ENCODE measurements around the gene TEX22. TPM values are rescaled to one million over a fixed set of nuclear protein-coding genes. Genes with fewer than 3 reads are reported as not detected.

TEX22 gene
- total and polyA plus RNA-seq, 2 donors, result 0.85 to 1.2 TPM

DNA sequence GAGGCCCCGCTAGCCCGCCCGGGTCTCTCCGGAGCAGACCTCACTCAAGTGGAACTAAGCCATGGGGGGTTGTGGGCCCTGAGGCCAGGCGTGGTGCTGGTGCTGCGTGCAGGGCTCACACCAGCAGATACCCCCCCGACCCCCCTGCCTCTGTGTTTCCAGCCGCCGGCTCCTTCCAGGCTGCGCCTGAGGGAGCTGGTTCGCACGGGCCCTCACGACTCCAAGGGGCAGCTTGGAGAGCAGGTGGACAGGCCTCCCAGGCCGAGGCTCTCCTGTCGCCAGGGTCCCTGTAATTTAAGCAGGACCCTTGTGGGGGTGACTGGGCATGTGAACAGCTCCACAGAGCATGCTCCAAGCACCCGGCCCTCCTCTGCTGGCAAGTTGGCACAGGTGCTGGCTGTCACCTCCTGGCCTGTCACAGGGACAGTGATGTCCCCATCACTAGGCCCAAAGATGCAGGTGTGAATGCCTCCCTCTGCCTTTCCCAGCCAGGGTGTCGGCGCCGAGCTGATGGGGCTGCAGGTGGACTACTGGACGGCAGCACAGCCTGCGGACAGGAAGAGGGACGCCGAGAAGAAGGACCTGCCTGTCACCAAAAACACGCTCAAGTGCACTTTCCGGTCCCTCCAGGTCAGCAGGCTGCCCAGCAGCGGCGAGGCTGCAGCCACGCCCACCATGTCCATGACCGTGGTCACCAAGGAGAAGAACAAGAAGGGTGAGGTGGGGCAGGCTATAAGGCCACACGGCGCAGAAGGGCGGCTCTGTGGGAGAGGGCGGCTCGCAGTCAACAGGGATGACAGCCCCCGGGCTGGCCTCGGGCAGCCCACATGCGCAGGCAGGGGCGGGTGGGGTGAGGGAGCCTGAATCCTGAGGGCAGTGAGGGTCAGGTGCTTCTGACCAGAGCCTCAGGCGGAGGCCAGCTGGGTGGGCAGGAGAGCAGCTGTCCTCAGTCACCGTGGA is 5.9 kb upstream of the TEX22 start:
- DNase-seq (ENCODE audit: low read depth in 6 of 9, low spot score in 9 of 9), result no peak
- H3K36me3 ChIP-seq (ENCODE audit: control insufficient read depth in 2 of 2, insufficient read depth in 2 of 2, low read length in 1 of 2), result peaks cover 2 to 3% of the 10 kb centered on the region in 2 donors
- 98% methylated on average over 40 of the region's 40 CpGs for WGBS

DNA sequence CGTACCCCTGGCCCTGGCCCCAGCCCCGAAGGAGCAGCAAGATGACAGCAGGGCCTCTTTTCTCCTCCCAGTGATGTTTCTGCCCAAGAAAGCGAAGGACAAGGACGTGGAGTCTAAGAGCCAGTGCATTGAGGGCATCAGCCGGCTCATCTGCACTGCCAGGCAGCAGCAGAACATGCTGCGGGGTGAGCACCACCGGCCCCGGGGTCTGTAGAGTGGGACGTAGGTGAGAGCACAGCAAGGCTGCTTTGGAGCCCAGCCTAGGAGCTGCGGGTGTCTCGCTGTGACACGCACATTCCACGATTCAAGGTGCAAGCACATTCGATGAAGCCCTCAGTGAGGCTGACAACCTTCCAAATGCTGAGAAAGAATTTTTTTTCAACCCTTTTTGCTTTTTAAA is 5.2 kb upstream of the TEX22 start:
- no peak for DNase-seq (ENCODE audit: low read depth in 6 of 9, low spot score in 9 of 9)
- Histone ChIP-seq H3K27ac (ENCODE audit: low read depth in 1 of 2, low read length in 1 of 2) (no peak overlapping the region), H3K9me3 (ENCODE audit: control insufficient read depth in 2 of 2, insufficient read depth in 1 of 2, low read length in 1 of 2) (no peaks in the 10 kb centered on the region), H3K4me3 (ENCODE audit: low read length in 2 of 2) (no peak overlapping the region), H3K4me1 (ENCODE audit: control insufficient read depth in 2 of 2, insufficient read depth in 2 of 2, low read length in 2 of 2) (peaks cover 10 to 34% of the 10 kb centered on the region in 2 donors), H3K36me3 (ENCODE audit: control insufficient read depth in 2 of 2, insufficient read depth in 2 of 2, low read length in 1 of 2) (no peaks in the 10 kb centered on the region), H3K27me3 (ENCODE audit: control insufficient read depth in 2 of 2, insufficient read depth in 1 of 2, low read length in 1 of 2) (no peaks in the 10 kb centered on the region)
- 95% methylated on average over 14 of the region's 14 CpGs for WGBS

More for the DNA sequence above, 5.9 kb upstream of the TEX22 start:
- Histone ChIP-seq H3K4me3 (ENCODE audit: low read length in 2 of 2) (no peak overlapping the region), H3K27ac (ENCODE audit: low read depth in 1 of 2, low read length in 1 of 2) (no peak overlapping the region), H3K4me1 (ENCODE audit: control insufficient read depth in 2 of 2, insufficient read depth in 2 of 2, low read length in 2 of 2) (peaks cover 5 to 28% of the 10 kb centered on the region in 2 donors), H3K27me3 (ENCODE audit: control insufficient read depth in 2 of 2, insufficient read depth in 1 of 2, low read length in 1 of 2) (no peaks in the 10 kb centered on the region), H3K9me3 (ENCODE audit: control insufficient read depth in 2 of 2, insufficient read depth in 1 of 2, low read length in 1 of 2) (no peaks in the 10 kb centered on the region)

DNA sequence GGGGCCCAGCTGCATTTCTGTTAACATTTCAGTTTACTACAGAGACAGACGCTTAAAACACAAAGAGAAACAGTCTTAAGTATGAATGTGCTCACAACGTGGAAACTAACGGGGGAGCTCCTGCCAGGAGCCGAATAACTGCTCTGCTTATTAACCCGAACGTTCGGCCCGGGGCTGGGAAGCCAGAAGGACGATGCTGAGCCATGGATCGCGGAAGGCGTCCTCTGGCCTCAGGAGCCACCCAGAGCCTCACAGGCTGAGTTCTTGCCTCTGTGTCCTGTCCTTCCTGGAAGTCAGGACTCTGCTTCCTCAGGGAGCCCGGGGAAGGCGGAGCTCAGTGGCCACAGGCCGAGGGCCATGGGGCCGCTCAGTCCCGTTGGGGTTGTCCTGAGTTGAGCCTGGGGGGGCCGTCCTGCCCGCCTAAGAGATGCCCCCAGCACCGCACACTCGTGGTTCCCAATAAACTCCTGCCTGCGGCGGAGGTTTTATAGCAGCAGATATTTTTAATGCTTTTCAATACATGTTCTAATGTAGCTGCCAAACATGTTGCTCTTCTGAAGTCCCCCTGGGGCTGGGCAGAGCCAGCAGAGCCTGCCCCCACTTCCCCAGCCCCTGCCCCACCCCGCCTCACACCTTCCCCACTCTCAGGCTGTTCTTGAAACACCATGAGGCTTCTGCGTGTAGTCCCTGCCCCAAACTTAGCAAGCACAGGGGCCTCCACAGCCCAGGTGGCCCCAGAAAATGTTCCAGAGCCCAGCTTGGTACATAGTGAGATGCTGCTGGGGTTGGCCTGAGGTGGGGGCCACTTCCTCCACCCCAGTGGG is 3.4 kb upstream of the TEX22 start:
- DNase-seq (ENCODE audit: low read depth in 6 of 9, low spot score in 9 of 9), result no peak

DNA sequence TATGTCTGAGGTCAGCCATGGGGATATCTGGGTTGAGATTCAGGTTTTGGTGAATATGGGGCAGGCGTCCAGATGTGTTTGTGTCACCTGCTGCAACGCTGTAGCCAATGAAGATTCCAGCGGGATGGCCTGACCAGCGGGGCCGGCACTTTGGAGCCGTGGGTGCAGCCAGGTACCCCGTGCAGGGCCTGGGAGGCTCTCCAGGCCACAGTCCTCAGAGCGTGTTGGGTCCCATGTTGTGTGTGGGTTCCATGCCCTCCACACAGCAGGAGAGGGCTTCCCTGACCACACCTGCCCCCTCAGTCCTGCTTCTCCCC is 2.8 kb upstream of the TEX22 start:
- H3K9me3 ChIP-seq (ENCODE audit: control insufficient read depth in 2 of 2, insufficient read depth in 1 of 2, low read length in 1 of 2), result peaks cover 0 to 5% of the 10 kb centered on the region in 2 donors
- WGBS, result 98% methylated on average over 8 of the region's 8 CpGs
- DNase-seq (ENCODE audit: low read depth in 6 of 9, low spot score in 9 of 9), result no peak
- peaks cover 11 to 37% of the 10 kb centered on the region in 2 donors for H3K4me1 ChIP-seq (ENCODE audit: control insufficient read depth in 2 of 2, insufficient read depth in 2 of 2, low read length in 2 of 2)
- no peak overlapping the region for H3K4me3 ChIP-seq (ENCODE audit: low read length in 2 of 2)
- H3K36me3 ChIP-seq (ENCODE audit: control insufficient read depth in 2 of 2, insufficient read depth in 2 of 2, low read length in 1 of 2), result peaks cover 3% of the 10 kb centered on the region in 2 donors
- no peak overlapping the region for H3K27ac ChIP-seq (ENCODE audit: low read depth in 1 of 2, low read length in 1 of 2)
- no peaks in the 10 kb centered on the region for H3K27me3 ChIP-seq (ENCODE audit: control insufficient read depth in 2 of 2, insufficient read depth in 1 of 2, low read length in 1 of 2)

More for the DNA sequence above, 3.4 kb upstream of the TEX22 start:
- no peaks in the 10 kb centered on the region for H3K27me3 ChIP-seq (ENCODE audit: control insufficient read depth in 2 of 2, insufficient read depth in 1 of 2, low read length in 1 of 2)
- no peak overlapping the region for H3K4me3 ChIP-seq (ENCODE audit: low read length in 2 of 2)
- H3K4me1 ChIP-seq (ENCODE audit: control insufficient read depth in 2 of 2, insufficient read depth in 2 of 2, low read length in 2 of 2), result peaks cover 14 to 38% of the 10 kb centered on the region in 2 donors
- H3K27ac ChIP-seq (ENCODE audit: low read depth in 1 of 2, low read length in 1 of 2), result no peak overlapping the region
- H3K36me3 ChIP-seq (ENCODE audit: control insufficient read depth in 2 of 2, insufficient read depth in 2 of 2, low read length in 1 of 2), result no peaks in the 10 kb centered on the region
- 97% methylated on average over 25 of the region's 25 CpGs for WGBS
- H3K9me3 ChIP-seq (ENCODE audit: control insufficient read depth in 2 of 2, insufficient read depth in 1 of 2, low read length in 1 of 2), result no peaks in the 10 kb centered on the region

DNA sequence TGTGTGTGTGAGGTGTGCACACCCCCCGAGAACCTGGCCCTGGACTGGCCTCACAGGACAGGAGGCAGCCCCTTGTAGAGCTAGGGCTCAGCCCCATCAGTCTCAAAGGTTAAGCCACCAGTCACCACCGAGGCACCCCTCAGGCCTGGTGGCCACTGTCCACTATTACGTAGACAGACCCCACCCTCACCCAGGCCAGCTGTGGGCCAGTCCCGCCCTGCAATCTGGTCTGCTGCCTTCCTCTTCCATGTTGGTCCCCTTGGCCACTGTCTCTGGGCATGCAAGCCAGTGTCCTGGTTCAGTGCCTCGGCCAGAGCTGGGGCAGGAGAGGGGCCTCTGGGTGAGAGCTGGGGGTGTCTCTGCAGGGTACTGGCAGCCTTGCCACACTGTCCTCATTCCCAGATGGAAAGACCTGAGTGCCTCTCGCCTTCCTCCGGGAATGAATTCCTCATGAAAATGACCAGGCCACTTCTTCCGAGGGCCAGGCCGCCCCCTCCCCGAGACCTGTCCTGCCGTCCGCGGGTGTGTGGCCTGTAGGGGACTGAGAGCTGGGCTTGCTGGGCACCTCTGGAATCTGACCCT is 897 bp upstream of the TEX22 start:
- WGBS, result 95% methylated on average over 13 of the region's 13 CpGs
- H3K36me3 ChIP-seq (ENCODE audit: control insufficient read depth in 2 of 2, insufficient read depth in 2 of 2, low read length in 1 of 2), result peaks cover 9 to 10% of the 10 kb centered on the region in 2 donors
- H3K4me3 ChIP-seq (ENCODE audit: low read length in 2 of 2), result peak overlapping the region; percentile 76 to 95
- H3K27me3 ChIP-seq (ENCODE audit: control insufficient read depth in 2 of 2, insufficient read depth in 1 of 2, low read length in 1 of 2), result no peaks in the 10 kb centered on the region
- H3K9me3 ChIP-seq (ENCODE audit: control insufficient read depth in 2 of 2, insufficient read depth in 1 of 2, low read length in 1 of 2), result peaks cover 0 to 5% of the 10 kb centered on the region in 2 donors
- peaks cover 11 to 33% of the 10 kb centered on the region in 2 donors for H3K4me1 ChIP-seq (ENCODE audit: control insufficient read depth in 2 of 2, insufficient read depth in 2 of 2, low read length in 2 of 2)
- DNase-seq (ENCODE audit: low read depth in 6 of 9, low spot score in 9 of 9), result no peak
- peak overlapping the region in 1 of 2 donors; percentile 63 for H3K27ac ChIP-seq (ENCODE audit: low read depth in 1 of 2, low read length in 1 of 2)

DNA sequence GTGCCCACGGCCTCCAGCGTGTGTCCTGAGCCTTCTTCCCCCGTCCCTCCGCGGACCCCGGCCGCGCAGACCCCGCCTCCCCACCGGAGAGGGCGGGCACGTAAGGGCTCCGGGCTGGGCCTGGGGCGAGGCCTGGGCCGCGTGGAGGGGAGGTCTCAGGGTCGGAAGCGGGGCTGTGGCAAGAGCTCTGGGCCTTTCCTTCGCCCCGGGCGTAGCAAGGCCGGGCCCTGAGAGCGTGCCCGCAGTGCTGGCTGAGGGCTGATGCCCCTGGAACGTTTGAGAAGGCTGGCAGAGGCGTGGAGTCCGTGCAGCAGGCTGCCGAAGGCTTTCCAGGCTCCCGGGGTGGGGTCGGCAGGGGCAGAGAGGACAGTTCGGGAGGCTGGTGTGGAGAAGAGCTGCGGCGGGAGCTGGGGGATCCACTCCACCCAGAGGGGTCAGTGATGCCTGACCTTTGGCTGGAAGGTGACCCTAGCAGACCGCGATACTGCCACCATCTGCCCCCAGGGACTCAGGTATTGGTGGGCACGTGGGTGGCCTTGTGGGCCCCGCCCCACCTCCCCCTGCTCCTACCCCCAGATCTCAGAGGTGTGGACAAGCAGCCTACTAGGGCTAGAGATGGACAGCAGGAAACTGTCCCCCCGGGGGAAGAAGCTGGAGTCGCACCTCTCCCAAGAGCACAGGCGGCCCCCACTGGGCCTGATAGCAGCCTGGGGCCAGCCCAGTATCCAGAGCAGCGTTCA is 558 bp downstream of the TEX22 start:
- peaks cover 0 to 5% of the 10 kb centered on the region in 2 donors for H3K9me3 ChIP-seq (ENCODE audit: control insufficient read depth in 2 of 2, insufficient read depth in 1 of 2, low read length in 1 of 2)
- H3K36me3 ChIP-seq (ENCODE audit: control insufficient read depth in 2 of 2, insufficient read depth in 2 of 2, low read length in 1 of 2), result peaks cover 9 to 10% of the 10 kb centered on the region in 2 donors
- H3K27me3 ChIP-seq (ENCODE audit: control insufficient read depth in 2 of 2, insufficient read depth in 1 of 2, low read length in 1 of 2), result no peaks in the 10 kb centered on the region
- 23% methylated on average over 41 of the region's 41 CpGs for WGBS
- peak overlapping the region; percentile 67 to 94 for H3K27ac ChIP-seq (ENCODE audit: low read depth in 1 of 2, low read length in 1 of 2)
- peak in 1 of 9 donors; percentile 48 for DNase-seq (ENCODE audit: low read depth in 6 of 9, low spot score in 9 of 9)
- H3K4me3 ChIP-seq (ENCODE audit: low read length in 2 of 2), result peak overlapping the region; percentile 76 to 95
- H3K4me1 ChIP-seq (ENCODE audit: control insufficient read depth in 2 of 2, insufficient read depth in 2 of 2, low read length in 2 of 2), result peaks cover 12 to 35% of the 10 kb centered on the region in 2 donors

DNA sequence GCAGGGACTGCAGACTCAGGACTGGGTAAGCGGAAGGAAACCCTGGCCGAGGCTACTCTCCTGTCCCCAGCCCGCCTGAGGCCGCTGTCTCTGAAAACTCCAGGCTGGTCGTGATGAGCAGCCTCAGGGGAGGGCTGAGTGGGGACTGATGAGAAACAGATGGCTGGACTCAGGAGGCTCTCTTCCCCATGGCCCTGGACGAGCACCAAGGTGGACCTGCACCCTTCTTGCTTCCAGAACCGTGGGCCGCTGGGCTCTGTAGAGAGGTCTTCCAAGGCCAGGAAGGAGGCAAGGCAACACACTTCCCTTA is 1.1 kb downstream of the TEX22 start:
- Histone ChIP-seq H3K4me1 (ENCODE audit: control insufficient read depth in 2 of 2, insufficient read depth in 2 of 2, low read length in 2 of 2) (peaks cover 16 to 38% of the 10 kb centered on the region in 2 donors), H3K27ac (ENCODE audit: low read depth in 1 of 2, low read length in 1 of 2) (peak overlapping the region in 1 of 2 donors; percentile 12), H3K4me3 (ENCODE audit: low read length in 2 of 2) (peak overlapping the region; percentile 76 to 95), H3K9me3 (ENCODE audit: control insufficient read depth in 2 of 2, insufficient read depth in 1 of 2, low read length in 1 of 2) (peaks cover 0 to 5% of the 10 kb centered on the region in 2 donors), H3K27me3 (ENCODE audit: control insufficient read depth in 2 of 2, insufficient read depth in 1 of 2, low read length in 1 of 2) (no peaks in the 10 kb centered on the region), H3K36me3 (ENCODE audit: control insufficient read depth in 2 of 2, insufficient read depth in 2 of 2, low read length in 1 of 2) (peaks cover 9 to 10% of the 10 kb centered on the region in 2 donors)
- no peak for DNase-seq (ENCODE audit: low read depth in 6 of 9, low spot score in 9 of 9)
- 93% methylated on average over 8 of the region's 8 CpGs for WGBS

DNA sequence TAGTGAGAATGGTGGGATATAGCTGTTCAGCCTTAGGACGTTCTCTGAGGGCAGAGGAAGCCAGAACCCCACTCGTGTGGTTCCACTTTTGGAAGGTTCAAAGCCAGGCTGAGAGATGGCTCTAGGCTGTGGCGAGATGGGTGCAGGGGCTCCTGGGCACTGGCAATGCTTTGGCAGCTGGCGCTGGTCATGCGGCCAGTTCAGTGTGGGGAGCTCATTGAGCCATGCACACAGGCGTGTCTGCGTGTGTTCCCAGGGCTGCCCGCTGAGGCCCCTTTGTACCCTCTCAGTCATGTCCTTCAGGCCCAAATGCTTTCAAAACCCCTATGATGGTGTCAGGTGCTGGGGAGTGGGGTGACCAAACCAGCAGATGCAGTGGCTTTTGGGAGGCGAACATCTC is 1.7 kb downstream of the TEX22 start:
- peaks cover 0 to 5% of the 10 kb centered on the region in 2 donors for H3K9me3 ChIP-seq (ENCODE audit: control insufficient read depth in 2 of 2, insufficient read depth in 1 of 2, low read length in 1 of 2)
- H3K4me3 ChIP-seq (ENCODE audit: low read length in 2 of 2), result no peak overlapping the region
- no peak for DNase-seq (ENCODE audit: low read depth in 6 of 9, low spot score in 9 of 9)
- H3K4me1 ChIP-seq (ENCODE audit: control insufficient read depth in 2 of 2, insufficient read depth in 2 of 2, low read length in 2 of 2), result peaks cover 18 to 35% of the 10 kb centered on the region in 2 donors
- no peaks in the 10 kb centered on the region for H3K27me3 ChIP-seq (ENCODE audit: control insufficient read depth in 2 of 2, insufficient read depth in 1 of 2, low read length in 1 of 2)
- H3K27ac ChIP-seq (ENCODE audit: low read depth in 1 of 2, low read length in 1 of 2), result no peak overlapping the region
- H3K36me3 ChIP-seq (ENCODE audit: control insufficient read depth in 2 of 2, insufficient read depth in 2 of 2, low read length in 1 of 2), result peaks cover 9 to 10% of the 10 kb centered on the region in 2 donors
- WGBS, result 95% methylated on average over 9 of the region's 9 CpGs
